ENCODE data around the gene CFAP54.
"Not testable (repeated sequence)": the region's sequence is repeated elsewhere in the genome, so short reads cannot be mapped to it uniquely, and the experiment has no call there.

The CFAP54 gene

GRCh38 chr12:96516472-96517430 is 27.4 kb downstream of the CFAP54 start:
- DNase-seq (ENCODE audit: low spot score), result peak; percentile 88

- DNase-seq (ENCODE audit: low spot score), result no peak
These were observed 31.4 kb downstream of the CFAP54 start for GRCh38 chr12:96520767-96521166.

GRCh38 chr12:96521895-96522682 is 32.7 kb downstream of the CFAP54 start:
- DNase-seq (ENCODE audit: low spot score), result no peak

- DNase-seq (ENCODE audit: low spot score), result no peak
These were observed 33.3 kb downstream of the CFAP54 start for GRCh38 chr12:96522690-96523089.

- DNase-seq (ENCODE audit: low spot score), result no peak
These were observed 36.7 kb downstream of the CFAP54 start for GRCh38 chr12:96526110-96526509.

DNA sequence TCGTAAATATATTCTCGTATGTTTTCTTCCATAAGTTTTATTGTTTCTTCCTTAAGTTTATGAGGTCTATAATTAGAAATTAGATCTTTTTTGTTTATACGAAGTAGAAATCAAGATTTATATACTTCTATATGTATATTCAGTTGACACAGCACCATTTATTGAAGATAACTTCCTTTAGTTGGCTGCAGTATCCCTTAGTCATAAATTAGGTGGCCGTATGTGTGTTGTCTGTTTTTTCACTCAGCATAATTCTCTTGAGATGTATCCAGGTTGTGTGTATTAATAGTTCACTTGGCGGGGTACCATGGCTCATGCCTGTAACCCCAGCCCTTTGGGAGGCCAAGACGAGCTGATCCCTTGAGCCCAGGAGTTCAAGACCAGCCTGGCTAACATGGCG is 40.5 kb downstream of the CFAP54 start:
- no peak for DNase-seq (ENCODE audit: low spot score)

DNA sequence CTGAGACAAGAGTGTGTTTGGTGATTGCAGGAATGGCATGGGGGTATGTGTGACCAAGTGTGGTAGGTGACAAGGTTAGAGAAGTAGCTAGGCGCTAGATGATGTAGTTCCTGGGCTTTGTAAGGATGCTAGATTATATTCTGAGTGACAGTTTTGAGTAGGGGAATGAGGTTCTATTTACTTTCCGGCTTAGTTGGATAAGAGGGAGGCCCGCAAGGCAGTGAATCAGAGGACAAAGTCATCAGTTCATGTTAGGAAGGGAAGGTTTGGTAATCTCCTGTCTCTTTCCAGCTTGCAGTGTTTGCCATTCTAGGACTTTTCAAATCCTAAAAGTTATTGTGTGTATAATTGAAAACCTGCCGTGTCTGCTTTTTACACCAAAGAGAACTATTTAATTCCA is 45.0 kb downstream of the CFAP54 start:
- DNase-seq (ENCODE audit: low spot score), result no peak

DNA sequence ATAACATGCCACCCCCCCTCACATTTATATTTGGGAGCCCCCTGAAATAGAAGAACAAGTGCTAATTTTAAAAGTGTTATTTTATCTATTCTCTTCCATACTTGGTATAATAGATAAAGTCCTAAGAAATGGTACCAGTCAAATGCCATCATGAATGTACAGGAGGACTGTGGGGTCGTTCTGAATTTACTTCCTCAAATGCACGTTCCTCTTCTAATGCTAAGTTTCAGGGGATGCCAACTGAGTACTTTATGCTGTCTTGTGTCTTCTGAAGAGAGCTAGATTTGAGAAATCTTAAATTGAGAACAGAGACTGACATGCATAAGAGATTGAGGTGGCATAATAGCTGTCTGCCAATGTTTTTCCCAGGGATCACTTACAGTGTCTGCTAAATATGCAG is 59.0 kb downstream of the CFAP54 start:
- DNase-seq (ENCODE audit: low spot score), result peak; percentile 9

GRCh38 chr12:96549341-96549740 is 60.0 kb downstream of the CFAP54 start:
- DNase-seq (ENCODE audit: low spot score), result no peak

- DNase-seq (ENCODE audit: low spot score), result no peak
These were observed 81.2 kb downstream of the CFAP54 start for GRCh38 chr12:96570579-96570978.

DNA sequence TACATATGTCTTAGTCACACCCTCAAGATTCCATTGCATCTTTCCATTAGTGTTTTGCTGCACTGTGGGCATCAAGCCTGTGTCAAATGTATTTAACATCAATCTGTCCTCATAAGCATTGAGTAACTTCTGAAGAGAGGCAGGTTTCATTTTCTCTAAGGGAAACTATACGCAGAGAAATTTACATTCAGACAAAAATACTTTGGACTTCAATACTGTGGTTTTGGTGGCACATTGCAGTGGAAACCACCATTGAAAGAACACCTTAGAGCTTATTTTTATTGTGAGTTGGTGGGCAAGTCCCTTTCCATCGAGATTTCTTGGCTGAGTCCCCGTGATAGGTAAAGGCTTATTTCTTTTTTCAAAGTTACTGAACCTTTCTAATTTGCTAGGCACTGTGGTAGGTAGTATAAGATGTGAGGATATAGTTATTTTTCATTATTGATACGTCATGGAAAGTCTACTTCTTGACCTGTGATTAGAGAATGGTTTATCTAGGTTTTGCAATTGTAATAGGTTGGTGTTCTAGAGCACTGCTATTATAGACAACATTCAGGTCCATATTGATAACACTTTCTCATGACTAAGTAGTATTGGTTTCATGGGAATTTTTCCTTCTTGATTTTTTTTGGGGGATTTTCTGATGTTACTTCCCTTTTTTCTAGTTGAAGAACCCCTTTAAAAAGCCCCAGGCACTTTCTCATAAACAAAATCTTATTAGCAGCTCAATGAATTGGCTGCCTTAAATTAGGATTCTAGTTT is 81.9 kb downstream of the CFAP54 start:
- peak; percentile 12 for DNase-seq (ENCODE audit: low spot score)

- DNase-seq (ENCODE audit: low spot score), result peak; percentile 81
These were observed 89.2 kb downstream of the CFAP54 start for GRCh38 chr12:96578526-96579125.

GRCh38 chr12:96585977-96586376 is 96.6 kb downstream of the CFAP54 start:
- no peak for DNase-seq (ENCODE audit: low spot score)

DNA sequence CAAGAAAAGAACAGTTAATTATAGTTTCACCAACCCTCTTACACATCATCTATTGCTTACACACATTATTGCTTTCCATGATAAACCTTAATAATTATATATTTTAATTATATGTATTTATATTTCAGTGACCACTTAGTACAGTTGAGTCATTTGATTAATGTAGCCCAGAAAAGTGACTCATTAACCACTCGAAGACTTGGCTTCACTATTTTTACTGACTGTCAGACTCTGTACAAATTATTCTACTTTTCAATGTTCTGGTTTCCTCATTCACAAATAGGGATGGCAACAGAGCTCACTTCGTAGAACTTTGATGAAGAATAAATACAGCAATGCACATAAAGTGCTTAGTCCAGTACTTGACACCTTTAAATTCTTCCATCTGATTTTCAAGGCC is 98.3 kb downstream of the CFAP54 start:
- DNase-seq (ENCODE audit: low spot score), result no peak

GRCh38 chr12:96590970-96591369 is 101.6 kb downstream of the CFAP54 start:
- no peak for DNase-seq (ENCODE audit: low spot score)

- DNase-seq (ENCODE audit: low spot score), result not testable (repeated sequence)
These were observed 115.0 kb downstream of the CFAP54 start for GRCh38 chr12:96604374-96604773.

GRCh38 chr12:96605684-96606083 is 116.3 kb downstream of the CFAP54 start:
- no peak for DNase-seq (ENCODE audit: low spot score)

DNA sequence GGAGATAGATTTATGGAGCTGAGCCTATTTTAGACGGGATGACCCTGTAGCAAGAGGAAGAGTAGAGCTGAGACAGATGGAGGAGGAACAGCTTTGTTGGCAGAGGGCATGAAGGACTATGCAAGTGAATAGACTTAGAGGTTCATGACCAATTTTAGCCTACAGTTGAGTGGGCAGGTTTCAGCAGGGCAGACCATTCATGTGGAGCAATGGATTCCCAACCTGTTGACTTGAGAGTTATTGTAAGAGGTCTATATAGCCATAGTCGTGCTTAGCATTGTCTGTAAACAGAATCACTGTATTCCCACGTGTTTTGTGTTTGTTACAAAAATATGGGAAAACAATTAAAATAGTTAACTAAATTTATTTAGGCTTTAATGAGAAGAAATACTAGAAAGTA is 116.8 kb downstream of the CFAP54 start:
- DNase-seq (ENCODE audit: low spot score), result no peak

DNA sequence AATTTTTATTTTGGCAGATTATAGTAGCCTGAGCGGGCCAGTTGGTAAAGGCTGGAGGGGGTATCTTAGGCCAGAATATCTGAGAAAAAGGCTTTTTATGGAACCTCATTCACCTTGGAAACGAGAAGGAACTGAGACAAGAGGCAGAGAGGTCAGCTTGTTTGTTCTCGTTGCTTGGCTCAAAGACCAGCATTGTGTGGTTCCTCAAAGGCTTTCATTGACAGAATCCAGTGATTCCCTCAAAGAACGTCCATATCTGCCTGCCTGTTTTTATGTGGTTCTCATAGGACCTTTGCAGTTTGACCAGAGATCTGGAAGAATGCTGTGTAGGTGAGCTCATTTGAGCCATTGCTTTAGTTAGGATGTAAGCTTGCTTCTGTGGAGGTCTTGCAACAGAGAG is 117.3 kb downstream of the CFAP54 start:
- DNase-seq (ENCODE audit: low spot score), result no peak

DNA sequence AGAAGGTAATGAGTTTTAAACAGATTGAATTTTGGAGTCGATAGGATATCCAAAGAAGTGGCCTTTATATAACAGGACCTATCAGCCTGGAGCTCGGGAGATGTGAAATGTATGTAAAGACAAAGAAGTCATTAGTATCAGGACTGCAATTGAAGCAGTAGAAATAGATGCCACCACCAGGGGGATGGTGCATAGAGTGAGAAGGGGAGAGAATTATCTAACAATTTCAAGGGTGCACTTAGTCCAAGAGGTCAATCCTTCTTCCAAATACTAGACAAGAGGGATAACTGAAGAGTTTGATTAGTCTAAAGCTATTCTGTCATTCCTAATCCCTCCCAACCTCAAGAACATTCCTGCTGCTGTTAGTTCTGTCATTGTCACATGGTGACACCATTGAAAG is 127.8 kb downstream of the CFAP54 start:
- DNase-seq (ENCODE audit: low spot score), result peak; percentile 48

- DNase-seq (ENCODE audit: low spot score), result no peak
These were observed 133.8 kb downstream of the CFAP54 start for GRCh38 chr12:96623155-96623554.

DNA sequence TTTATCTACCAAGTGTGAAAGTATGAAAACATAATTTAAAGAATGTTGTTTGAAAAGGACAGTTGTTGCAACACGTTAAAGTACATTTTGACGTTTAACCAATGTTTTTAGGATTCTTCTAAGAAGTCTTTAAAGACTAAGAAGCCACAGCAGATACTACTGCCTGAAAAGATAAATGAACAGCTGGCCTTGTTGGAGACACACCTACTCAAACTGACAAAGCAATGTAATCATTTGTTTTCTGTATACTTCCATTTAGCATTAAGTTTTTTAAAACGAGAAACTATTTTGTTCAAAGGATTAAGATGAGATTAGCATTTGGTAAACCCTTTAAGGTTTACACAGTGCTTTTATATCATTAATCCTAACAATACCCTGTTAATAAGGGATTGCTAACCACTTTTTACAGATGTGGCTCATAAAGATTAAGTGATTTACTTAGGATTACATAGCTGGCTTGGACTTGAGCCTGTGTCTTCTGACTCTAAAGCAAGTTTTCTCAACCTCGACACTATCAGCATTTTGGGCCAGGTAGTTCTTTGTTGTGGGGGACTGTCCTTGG is 134.4 kb downstream of the CFAP54 start:
- DNase-seq (ENCODE audit: low spot score), result no peak
